Measurements from ENCODE around the gene PARD3.

DNA sequence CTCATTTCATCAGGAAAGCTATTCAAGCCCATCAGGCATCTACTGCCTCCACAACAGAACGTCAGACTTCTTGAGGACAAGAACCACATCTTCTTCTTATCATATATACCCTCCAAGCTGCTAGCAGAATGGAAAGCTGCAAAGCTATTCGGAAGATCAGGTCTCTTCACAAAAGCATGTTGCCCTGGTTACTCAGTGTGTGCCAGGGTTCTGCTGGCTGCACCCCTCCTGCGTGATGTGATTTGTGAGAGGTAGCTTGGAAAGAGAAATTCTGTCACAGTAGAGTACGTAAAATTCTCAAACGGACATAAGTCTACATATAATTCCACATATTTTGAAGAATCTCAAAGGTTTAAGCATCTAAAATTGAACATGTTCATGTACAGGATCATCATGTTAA is 681.7 kb downstream of the PARD3 start:
- no peak for TF ChIP-seq POLR2A (IDR thresholded peaks at IDR 0.05; ENCODE audit: low read depth, low read length)
- no peak for TF ChIP-seq CTCF (IDR thresholded peaks at IDR 0.05; ENCODE audit: extremely low read depth in 1 of 2, insufficient read depth in 1 of 2, low read depth in 1 of 2, low read length in 2 of 2)
- no peak for TF ChIP-seq GATA2 (IDR thresholded peaks at IDR 0.05; ENCODE audit: insufficient read depth, insufficient read length, low read depth, low read length)
- no peak for TF ChIP-seq EZH2 (IDR thresholded peaks at IDR 0.05; ENCODE audit: borderline replicate concordance, low read depth, low read length, severe bottlenecking)
- no peak for TF ChIP-seq POLR2AphosphoS5 (IDR thresholded peaks at IDR 0.05; ENCODE audit: insufficient read depth, low read depth, low read length)
- TF ChIP-seq MYC (IDR thresholded peaks at IDR 0.05; ENCODE audit: low read depth, low read length), result no peak
- TF ChIP-seq MAX (IDR thresholded peaks at IDR 0.05; ENCODE audit: insufficient read depth, insufficient read length), result no peak
- TF ChIP-seq JUN (IDR thresholded peaks at IDR 0.05; ENCODE audit: borderline replicate concordance, insufficient read depth, insufficient read length, low read depth), result no peak
- no peak for TF ChIP-seq FOS (IDR thresholded peaks at IDR 0.05; ENCODE audit: borderline replicate concordance, insufficient read depth, low read length)
